ENCODE results near the gene ATG9A. TPM values are rescaled to one million over a fixed set of nuclear protein-coding genes. Genes with fewer than 3 reads are reported as not detected.
"Not testable (repeated sequence)": the region's sequence is repeated elsewhere in the genome, so short reads cannot be mapped to it uniquely, and the experiment has no call there.

Gene ATG9A, protein sequence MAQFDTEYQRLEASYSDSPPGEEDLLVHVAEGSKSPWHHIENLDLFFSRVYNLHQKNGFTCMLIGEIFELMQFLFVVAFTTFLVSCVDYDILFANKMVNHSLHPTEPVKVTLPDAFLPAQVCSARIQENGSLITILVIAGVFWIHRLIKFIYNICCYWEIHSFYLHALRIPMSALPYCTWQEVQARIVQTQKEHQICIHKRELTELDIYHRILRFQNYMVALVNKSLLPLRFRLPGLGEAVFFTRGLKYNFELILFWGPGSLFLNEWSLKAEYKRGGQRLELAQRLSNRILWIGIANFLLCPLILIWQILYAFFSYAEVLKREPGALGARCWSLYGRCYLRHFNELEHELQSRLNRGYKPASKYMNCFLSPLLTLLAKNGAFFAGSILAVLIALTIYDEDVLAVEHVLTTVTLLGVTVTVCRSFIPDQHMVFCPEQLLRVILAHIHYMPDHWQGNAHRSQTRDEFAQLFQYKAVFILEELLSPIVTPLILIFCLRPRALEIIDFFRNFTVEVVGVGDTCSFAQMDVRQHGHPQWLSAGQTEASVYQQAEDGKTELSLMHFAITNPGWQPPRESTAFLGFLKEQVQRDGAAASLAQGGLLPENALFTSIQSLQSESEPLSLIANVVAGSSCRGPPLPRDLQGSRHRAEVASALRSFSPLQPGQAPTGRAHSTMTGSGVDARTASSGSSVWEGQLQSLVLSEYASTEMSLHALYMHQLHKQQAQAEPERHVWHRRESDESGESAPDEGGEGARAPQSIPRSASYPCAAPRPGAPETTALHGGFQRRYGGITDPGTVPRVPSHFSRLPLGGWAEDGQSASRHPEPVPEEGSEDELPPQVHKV
- total RNA-seq = 73.1 TPM

DNA sequence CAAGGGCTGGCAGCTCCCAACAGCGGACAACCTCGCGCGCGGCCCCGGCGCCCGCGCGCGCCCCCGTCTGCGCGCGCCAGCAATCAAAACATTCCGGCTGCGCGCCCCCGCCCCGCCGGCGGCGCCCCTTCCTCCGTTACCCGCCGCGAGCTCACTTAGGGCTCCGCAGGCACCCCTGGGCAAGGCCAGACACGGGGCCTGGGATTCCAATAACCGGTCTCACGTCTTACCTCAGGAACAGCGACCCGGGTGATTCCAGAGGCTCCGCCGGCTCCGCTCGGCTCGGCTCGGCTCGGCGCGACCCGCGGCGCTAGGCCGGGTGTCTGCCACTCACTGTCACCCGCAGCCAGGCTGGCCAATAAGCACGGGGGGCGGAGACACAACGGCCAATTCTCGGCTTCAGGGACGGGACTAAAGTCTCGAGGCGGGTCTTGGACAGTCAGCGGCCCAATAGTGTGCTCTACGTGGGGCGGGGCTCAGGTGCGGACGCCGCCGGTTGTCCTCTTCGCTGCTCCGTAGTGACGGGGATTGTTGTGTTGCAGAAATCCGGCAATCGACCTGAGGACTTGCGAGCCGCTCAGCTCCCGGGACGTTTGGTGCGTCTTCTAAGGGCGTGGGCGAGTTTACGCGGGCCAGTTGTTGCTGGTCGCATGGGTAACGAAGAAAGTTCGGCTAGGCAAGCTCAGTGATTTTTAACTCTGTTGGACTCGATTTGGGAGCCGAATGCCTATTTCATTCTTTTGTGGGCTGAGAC, at the start of gene ATG9A, which contains the start of gene ANKZF1:
ATG9A (minus strand) TSS at position 332 of the 754 bp plus-strand sequence. CDS start 1,612 bp downstream, outside the sequence.
ANKZF1 (plus strand) TSS at position 502 of the 754 bp plus-strand sequence. CDS start 452 bp downstream, outside the sequence.
- peak; percentile 99 for DNase-seq (ENCODE audit: low spot score)

DNA sequence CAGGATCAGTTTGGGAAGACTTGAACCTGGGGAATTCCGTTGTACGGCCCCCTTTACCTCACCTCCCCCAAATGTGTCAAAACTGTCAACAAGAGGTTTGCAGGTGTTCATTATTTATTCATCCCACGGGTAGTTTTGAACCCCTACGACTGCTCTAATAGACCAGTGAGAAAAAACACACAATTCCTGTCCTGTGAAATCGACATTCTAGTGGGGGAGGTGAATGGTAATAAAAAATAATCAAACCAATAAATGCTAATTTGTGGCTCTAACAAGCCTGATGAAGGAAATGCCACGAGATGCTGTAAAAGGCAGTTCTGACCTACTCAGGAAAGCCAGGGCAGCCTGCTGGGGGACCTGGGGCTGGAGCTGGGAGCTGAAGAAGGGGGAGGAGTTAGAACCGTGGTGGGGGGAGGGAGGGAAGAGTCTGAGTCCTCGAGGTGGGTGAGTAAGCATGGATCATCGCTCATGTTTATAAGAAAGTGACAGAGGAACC, 49.3 kb upstream of the ATG9A start:
- no peak for DNase-seq (ENCODE audit: low spot score)

DNA sequence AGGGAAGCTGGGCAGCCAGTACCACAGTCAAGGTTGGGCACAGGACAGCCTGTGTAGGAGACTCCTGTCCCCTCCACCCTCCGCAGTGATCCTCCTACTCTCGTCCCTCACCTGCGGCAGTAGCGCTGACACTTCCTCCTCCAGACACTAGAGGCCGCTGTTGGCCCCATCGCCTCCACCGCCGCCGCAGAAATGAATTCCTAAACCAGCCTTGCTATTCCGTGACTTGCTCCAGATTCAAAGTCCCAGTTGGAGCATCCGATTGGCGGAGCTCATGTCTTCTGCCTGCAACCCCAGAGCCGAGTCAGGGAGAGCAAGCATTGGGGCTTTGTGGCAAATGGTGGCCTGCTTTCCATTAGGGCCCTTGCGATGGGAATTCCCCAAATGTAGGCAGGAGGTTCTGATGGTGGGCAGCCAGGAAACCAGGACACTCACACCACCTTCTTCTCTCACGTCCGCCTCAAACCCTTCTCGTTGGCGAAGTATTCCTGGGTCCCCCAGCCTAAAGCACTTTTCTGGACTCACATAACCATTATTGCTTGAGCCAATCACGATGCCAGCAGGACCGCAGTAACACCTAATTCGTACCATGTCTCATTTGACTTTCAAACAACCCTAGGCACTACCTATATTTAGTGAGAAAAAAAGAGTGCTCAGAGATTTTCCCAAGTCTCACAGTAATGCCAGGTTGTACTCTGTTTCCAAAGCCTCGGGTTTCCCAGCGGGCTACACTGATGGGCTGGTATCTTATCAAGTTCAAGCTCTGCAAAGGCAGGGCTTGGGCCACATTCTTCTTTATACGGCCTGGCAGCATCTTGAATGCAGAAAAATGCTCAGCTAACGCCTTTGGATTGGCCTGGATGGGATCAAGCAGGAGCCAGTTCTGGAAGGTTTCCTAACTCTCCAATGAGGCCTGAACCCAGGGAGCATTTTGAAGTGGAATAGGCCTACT, 48.5 kb upstream of the ATG9A start:
- DNase-seq (ENCODE audit: low spot score) = peak; percentile 83

DNA sequence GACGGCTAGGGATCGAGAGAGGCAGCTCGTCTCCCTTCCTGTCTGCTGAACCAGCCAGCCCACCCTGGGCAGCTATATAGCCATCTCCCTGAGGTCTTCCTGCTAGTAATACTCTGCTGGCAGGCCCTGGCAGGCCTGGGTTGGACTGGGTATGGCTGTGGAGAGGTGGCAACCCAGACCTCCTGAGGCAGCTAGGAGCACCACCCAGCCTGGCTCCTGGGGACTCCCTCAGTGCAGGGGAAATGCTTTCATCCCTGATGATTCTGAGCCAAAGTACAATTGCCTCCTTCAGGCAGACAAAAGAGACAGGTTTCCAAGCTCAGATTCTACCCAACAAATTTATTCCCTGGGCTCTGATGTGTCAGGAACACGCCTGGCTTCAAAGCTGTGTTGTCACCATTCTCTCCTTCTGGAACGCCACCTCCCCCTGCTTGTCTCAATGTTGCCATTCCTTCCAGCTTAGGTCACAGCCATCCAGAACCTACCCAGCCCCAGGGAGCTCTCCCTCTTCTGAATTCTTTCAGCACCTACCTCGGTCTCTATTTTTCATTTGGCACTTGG, 45.0 kb upstream of the ATG9A start:
- DNase-seq (ENCODE audit: low spot score) = no peak

DNA sequence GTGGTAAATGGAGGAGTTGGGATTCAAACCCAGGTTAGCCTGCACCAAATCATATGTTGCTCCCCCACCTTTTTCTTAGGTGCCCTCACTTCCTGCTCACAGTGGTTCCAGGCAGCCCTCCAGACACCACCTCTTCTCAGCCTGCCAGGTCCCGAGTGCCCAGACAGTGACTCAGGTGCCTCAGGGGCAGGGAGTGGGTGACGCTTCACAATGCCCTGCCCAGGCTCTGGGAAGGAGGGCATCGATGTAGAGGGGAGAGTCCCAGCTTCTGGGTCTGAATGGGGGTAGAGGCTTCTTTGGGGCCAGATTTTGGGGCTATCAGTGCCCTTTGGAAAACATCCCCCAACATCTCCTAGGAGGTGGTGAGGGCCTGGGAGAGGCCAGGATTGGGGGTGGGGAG, 44.5 kb upstream of the ATG9A start:
- DNase-seq (ENCODE audit: low spot score) = no peak

DNA sequence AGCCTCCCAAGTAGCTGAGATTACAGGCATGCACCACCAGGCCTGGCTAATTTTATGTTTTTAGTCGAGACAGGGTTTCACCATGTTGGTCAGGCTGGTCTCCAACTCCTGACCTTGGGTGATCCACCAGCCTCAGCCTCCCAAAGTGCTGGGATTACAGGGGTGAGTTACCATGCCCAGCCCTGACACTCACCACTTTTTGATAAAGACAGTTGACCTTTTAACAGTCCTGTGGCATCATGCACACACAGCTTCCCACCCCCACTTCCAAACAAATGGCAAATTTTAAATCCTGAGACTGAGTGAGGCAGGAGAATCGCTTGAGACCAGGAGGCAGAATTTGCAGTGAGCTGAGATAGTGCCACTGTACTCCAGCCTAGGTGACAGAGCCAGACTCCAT, 43.6 kb upstream of the ATG9A start:
- no peak for DNase-seq (ENCODE audit: low spot score)

DNA sequence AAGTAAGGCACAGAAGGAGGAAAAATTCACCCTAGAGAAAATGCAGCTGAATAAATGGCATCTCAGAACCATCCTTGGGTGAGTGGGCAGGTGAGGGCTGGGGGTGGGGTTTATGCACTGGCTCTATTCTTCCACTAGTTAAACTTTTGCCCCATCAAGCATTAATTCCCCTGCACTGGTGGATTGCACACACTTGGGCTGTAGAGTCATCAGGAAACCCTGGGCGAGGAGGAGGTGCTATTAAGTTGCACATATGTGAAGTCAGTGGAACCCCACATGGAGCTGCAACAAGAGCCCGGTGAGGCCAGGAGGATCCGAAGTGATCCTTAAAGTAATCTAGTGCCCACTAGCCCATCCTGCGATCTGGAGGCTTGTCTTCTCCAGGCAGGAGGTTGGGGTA, 42.9 kb upstream of the ATG9A start:
- DNase-seq (ENCODE audit: low spot score) = no peak

DNA sequence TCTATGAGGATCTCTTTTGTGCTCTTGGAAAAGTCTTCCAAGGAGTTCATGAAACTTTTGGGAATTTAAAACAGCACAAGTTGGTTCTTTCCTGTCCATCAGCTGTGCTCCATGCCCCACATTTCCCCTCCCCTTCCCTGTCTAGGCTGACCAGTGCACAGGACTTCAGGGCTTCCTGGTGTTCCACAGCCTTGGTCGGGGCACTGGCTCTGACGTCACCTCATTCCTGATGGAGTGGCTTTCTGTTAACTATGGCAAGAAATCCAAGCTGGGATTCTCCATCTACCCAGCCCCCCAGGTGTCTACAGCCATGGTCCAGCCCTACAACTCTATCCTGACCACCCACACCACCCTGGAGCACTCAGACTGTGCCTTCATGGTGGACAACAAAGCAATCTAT, 41.6 kb upstream of the ATG9A start:
- no peak for DNase-seq (ENCODE audit: low spot score)

DNA sequence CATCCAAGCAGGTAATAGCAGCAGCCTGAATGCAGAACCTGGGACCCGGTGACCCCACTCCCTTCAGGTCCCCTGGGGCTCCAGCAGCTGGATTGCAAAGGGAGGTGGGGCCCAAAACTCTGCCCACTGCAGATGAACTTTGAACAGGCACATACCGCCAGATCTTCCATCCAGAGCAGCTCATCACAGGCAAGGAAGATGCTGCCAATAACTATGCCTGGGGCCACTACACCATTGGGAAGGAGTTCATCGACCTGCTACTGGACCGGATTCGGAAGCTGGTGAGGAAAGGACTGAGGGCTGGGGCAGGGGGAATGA, 40.6 kb upstream of the ATG9A start:
- DNase-seq (ENCODE audit: low spot score) = no peak

DNA sequence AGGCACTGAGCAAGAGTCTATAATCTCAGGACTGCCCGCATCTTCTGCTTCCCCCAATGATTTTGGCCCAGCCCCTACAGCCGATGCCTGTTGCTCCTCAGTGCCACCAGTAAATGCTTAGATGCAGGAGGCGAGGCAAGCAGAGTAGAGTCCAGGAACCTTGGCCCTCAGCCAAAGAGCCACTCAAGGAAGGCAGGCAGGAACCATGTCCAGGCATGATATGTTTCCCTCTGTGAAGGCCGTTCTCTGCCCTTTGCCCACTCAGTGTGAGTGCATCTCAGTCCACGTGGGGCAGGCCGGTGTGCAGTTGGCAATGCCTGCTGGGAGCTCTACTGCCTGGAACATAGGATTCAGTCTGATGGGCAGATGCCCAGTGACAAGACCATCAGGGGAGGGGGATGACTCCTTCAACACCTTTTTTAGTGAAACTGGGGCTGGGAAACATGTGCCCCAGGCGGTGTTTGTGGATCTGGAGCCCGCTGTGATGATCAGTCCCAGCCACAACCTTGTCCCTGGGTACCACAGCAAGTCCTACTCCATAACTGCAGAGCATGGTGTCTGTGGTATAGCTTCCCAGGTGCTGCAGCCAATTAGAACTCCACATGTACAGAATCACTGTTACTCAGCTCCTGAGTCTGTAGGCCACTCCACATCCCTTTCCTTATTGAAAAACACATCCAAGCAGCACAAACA, 40.1 kb upstream of the ATG9A start:
- DNase-seq (ENCODE audit: low spot score) = peak; percentile 85

DNA sequence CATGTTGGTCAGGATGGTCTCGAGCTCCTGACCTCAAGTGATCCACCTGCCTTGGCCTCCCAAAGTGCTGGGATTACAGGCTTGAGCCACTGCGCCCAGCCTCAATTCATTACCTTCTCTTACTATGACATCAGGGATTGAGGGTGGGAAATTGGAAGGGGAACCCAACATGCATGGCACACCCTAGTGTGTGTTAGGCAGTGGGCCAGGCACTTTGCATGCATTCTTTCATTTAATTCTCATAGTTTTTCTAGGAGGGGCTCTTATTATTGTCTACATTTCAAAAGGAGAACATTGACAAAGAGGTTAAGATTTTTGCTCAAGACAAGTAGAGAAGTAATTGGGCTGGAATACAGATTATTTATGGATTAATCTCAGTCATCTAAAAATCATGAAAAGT, 38.9 kb upstream of the ATG9A start:
- DNase-seq (ENCODE audit: low spot score) = no peak

DNA sequence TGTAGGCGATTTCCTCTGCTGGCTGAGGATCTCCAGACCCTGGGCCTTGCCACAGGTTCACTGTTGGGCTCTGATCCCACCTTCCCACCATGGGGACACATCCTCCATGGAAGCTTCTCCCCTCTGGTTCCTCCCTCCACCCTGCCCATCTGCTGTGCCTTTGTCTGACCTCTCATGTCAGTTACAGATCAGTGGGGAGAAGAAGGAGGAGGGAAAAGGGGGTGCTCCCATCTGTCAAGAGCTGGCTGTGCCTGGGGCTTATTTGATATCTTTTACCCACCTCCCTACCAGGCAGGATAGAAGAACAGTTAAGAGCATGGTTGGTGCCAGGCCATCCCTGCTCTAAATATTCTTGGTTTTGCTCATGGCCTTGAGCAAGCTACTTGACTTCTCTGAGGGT, 37.5 kb upstream of the ATG9A start:
- no peak for DNase-seq (ENCODE audit: low spot score)

DNA sequence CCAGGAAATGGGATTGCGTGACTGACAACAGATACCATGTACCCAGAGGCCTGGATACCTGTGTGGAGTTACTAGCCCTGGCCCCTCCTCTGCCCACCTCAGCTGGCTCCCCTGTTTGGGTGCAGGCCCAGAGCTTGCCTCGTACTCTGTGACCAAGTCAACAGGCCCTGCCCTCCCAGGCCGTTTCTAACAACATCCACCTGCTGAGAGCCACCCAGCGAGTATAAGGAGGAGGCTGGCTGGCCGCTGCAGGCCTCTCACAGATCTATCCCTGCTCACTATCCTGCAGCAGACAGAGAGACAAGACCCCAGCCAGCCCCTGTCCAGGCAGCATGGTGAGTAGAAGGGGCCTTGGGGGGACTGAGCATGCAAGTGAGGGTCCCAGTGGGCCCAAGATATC, 36.8 kb upstream of the ATG9A start:
- DNase-seq (ENCODE audit: low spot score) = no peak

DNA sequence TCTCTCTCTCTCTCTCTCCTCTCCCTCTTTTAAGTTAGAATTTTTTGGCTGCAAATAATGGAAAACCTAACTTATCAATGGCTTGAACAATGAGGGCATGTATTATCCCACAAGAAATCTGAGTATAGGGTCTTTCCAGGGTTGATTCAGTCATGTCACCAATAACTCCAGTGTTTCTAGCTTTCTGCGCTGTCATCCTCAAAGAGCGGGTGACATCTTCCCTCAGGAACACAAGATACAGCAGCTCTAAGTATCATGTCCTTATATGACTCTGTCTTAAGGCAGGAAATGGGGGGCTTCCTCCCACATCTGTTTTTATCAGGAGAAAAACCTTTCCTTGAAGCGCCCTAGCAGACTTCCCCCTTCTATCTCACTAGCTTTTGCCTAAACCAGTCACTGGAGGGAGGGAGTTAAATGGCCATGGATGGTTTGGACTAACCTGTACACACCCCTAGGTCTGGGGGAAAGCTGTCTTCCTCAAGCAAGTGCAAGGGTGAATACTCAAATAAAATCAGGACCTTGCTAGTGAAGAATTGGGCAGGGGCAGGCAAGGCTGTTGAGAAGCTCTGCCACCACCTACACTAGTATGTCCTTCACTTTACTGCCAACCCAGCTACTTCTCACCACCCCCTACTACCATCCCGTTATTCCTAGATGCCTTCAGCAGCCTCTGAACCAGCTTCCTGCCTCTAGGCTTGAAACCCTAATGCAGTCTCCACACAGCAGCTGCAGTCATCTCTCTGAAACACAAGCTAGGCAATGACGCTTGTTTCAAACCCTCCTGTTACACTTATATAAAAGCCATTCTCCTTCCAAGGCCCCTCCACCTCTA, 31.8 kb upstream of the ATG9A start:
- no peak for DNase-seq (ENCODE audit: low spot score)

DNA sequence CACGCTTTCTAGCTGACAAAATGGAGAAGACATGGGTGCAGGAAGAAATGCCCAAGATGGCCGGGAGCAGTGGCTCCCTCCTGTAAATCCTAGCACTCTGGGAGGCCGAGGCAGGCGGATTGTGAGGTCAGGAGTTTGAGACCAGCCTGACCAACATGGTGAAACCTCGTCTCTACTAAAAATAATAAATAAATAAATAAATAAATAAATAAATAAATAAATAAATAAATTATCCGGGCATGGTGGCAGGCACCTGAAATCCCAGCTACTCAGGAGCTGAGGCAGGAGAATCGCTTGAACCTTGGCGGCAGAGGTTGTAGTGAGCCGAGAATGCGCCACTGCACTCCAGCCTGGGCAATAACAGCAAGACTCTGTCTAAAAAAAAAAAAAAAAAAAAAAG, 29.5 kb upstream of the ATG9A start:
- DNase-seq (ENCODE audit: low spot score) = not testable (repeated sequence)

DNA sequence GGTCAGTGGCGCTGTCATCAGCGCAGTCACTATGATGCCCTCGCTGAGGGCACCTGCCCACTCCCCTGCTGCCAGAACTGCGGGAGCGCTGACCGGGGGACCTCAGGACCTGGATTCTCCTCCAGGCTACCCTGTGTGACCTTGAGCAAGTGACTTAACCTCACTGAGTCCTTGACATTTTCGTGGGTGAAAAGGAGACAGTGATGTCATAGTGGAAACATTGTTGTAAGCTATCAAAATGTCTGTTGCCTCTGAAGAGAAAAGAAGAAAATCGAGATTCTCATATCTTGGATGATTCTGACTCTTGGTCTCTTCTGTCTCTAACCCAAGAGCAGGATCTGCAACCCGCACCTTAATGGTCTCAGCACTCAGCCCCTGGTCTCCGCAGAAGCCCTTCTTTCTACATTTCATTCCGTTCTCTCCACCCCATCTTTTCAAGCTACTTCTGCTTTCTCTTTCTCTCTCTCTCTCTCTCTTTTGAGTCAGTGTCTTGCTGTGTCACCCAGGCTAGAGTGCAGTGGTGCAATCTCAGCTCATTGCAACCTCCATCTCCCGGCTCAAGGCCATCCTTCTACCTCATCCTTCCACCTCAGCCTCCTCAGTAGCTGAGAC, 25.3 kb upstream of the ATG9A start:
- DNase-seq (ENCODE audit: low spot score) = no peak

DNA sequence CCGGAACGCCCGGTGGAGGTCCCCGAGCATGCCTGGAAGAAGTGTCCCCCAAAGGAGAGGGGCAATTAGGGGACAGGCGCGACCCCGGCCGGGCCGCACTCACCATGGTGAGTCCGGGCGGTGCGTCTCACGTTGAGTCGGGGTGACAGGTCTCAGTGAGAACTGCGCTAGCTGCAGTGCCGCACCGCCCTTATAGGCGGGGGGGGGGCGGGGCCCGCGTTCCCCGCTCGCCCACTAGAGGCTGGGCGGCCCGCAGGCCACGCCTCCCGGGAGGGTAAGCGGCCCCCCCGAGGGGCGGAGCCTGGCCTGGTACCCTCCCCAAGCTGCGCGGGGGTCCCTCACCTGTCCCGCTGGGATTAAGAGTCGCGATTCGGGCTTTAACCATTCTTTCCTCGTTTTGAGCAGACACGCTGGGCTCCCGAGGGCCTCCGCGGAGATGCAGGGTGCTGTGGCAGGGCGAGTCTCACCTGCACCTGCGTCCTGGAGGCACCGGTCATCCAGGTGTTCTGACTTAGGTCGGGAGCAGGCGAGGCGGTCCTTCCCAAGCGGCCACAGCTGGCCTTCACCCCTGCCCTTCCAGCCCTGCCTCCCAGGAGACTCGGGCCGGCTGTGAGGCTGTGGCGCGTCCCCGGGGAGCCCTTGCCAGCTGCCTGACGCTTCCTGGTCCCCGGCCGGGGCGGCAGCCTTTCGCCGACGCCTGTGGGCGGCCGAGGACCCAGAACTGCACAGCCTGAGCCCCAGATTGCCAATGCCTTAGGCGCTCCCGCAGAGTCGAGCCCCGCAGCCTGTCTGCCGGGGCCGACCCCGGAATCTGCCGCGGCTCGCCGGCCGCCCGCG, 24.5 kb upstream of the ATG9A start, which contains the start of gene TUBA4A:
TUBA4A (minus strand) TSS at position 166 of the 837 bp plus-strand sequence; CDS start at position 106, 60 bp downstream.
- peak; percentile 87 for DNase-seq (ENCODE audit: low spot score)
